ENCODE results near the gene AKAIN1.

Gene AKAIN1

GRCh38 chr18:5197032-5197434 lies at the start of gene AKAIN1:
AKAIN1 (minus strand) TSS chr18:5197257; CDS start chr18:5197053, 204 bp downstream.
- DNase-seq: no peak

GRCh38 chr18:5244941-5245340 lies 47.9 kb upstream of the AKAIN1 start:
- no peak for DNase-seq

GRCh38 chr18:5239447-5239846 lies 42.4 kb upstream of the AKAIN1 start:
- DNase-seq: no peak

- DNase-seq: peak; percentile 0
These were observed 41.4 kb upstream of the AKAIN1 start for GRCh38 chr18:5238371-5238976.

- DNase-seq: peak; percentile 62
These were observed 40.8 kb upstream of the AKAIN1 start for GRCh38 chr18:5237723-5238370.

GRCh38 chr18:5237083-5237722 lies 40.1 kb upstream of the AKAIN1 start:
- DNase-seq: peak; percentile 37

GRCh38 chr18:5214583-5215351 lies 17.7 kb upstream of the AKAIN1 start:
- DNase-seq: no peak

- DNase-seq: no peak
These were observed 10.6 kb upstream of the AKAIN1 start for GRCh38 chr18:5207471-5208150.

GRCh38 chr18:5198311-5198710 lies 1.3 kb upstream of the AKAIN1 start:
- DNase-seq: no peak

- DNase-seq: no peak
These were observed 404 bp upstream of the AKAIN1 start for GRCh38 chr18:5197461-5197860.

GRCh38 chr18:5196253-5197031 lies 615 bp downstream of the AKAIN1 start:
- no peak for DNase-seq

- DNase-seq: no peak
These were observed 1.4 kb downstream of the AKAIN1 start for GRCh38 chr18:5195656-5196055.

GRCh38 chr18:5180254-5180653 lies 16.8 kb downstream of the AKAIN1 start:
- no peak for DNase-seq

GRCh38 chr18:5178519-5178918 lies 18.5 kb downstream of the AKAIN1 start:
- no peak for DNase-seq

GRCh38 chr18:5175378-5175777 lies 21.7 kb downstream of the AKAIN1 start:
- no peak for DNase-seq

- no peak for DNase-seq
These were observed 23.4 kb downstream of the AKAIN1 start for GRCh38 chr18:5173646-5174045.

GRCh38 chr18:5173236-5173635 lies 23.8 kb downstream of the AKAIN1 start:
- DNase-seq: no peak

GRCh38 chr18:5167831-5168230 lies 29.2 kb downstream of the AKAIN1 start:
- no peak for DNase-seq

- DNase-seq: no peak
These were observed 30.3 kb downstream of the AKAIN1 start for GRCh38 chr18:5166606-5167280.

- DNase-seq: no peak
These were observed 32.2 kb downstream of the AKAIN1 start for GRCh38 chr18:5164903-5165302.

GRCh38 chr18:5162111-5162510 lies 34.9 kb downstream of the AKAIN1 start:
- no peak for DNase-seq

- DNase-seq: no peak
These were observed 38.0 kb downstream of the AKAIN1 start for GRCh38 chr18:5159080-5159479.
